GM18909 (cell line): ENCODE data around the gene TMEM35A.
"Not testable (repeated sequence)": the region's sequence is repeated elsewhere in the genome, so short reads cannot be mapped to it uniquely, and the experiment has no call there.

Source experiments
- ATAC-seq: cut with Tn5 transposase; IDR thresholded peaks from one replicate; pipeline ENCODE4 v1.9.1; 2021; ENCODE audit warnings: mild to moderate bottlenecking; ENCODE audit not compliant: unreplicated experiment, poor library complexity

TMEM35A gene, protein sequence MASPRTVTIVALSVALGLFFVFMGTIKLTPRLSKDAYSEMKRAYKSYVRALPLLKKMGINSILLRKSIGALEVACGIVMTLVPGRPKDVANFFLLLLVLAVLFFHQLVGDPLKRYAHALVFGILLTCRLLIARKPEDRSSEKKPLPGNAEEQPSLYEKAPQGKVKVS

DNA sequence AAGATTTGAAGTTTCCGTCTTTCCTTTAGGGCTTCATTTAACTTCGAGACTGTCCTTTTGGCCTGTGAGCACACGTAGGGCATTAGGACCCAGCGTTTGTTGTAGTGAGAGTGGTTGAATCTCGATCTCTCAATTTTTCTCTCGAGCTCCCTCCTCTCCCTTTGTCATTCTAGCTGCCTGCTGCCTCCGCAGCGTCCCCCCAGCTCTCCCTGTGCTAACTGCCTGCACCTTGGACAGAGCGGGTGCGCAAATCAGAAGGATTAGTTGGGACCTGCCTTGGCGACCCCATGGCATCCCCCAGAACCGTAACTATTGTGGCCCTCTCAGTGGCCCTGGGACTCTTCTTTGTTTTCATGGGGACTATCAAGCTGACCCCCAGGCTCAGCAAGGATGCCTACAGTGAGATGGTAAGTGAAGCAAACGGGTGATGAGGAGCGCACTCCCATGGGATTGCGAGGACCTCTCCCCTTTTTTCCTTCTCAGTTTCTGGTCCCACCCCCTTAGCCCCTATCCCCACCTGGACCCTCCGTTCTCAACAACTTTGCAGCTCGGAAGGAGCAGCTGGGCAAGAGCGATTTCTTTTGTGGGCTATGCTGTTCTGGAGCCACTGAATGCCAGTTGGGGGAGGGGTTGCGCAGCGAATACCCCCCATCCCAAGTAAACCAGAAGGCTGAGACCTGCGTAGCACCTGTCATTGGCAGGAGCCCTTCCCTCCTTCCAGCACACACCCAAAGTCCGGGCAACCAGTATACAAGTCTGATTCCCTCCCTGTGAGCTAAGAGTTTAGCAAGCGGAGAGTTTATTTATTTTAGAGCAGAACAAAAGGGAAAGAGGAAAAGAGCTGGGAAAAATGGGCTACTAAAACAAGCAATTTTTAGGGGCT, at the start of gene TMEM35A:
Gene TMEM35A, plus strand, starts transcription at position 164 of the 883 bp plus-strand sequence. Its CDS starts 124 bp downstream, at position 288.
- no peak for ATAC-seq

DNA sequence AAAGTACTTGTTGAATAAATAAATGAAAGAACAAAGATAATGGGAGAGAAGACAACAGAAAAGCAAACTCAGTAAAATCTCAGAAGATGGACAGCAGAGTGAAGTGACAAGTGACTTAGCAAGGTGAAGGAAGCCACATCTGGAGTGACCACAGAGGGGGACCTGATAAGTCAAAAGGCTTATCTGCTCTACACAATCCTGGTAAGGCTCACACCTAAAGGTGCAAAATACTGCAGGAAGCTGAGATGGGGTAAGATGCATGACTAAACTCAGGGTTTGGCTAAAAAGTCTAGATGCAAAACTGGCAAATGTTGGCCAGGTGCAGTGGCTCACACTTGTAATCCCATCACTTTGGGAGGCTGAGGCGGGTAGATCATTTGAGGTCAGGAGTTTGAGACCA, 49.0 kb upstream of the TMEM35A start:
- no peak for ATAC-seq

DNA sequence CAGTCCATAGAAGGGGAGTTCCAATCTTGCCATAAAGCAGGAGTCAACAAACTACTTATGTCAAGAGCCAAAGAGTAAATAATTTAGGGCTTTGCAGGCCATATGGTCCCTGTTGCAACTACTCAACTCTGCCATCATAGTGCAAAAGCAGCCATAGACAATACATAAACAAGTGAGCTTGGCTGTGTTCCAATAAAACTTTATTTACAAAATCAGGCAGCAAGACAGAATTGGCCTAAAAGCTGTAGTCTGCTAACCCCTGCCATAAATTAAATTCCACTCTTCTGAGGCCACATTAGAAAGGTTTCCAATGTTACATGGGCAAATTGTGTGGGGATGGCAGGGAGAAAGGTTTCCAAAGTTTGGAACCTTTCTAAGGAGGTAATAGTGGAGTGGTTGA, 41.4 kb upstream of the TMEM35A start:
- no peak for ATAC-seq

DNA sequence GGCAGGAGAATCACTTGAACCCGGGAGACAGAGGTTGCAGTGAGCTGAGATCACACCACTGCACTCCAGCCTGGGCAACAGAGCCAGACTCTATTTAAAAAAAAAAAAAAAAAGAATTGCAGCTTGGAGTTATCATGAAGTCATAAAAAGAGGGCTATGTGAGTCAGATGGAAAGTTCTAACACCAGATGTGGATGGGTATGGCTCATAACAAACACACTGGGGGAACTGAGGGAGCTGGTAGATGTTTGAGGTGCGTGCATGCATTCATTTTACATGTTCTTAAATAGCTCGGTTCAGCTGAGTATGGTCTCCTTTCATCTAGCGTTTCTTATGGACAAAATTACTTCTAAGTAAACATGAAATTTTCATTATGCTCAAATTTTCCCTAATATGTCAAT, 38.5 kb upstream of the TMEM35A start:
- no peak for ATAC-seq

DNA sequence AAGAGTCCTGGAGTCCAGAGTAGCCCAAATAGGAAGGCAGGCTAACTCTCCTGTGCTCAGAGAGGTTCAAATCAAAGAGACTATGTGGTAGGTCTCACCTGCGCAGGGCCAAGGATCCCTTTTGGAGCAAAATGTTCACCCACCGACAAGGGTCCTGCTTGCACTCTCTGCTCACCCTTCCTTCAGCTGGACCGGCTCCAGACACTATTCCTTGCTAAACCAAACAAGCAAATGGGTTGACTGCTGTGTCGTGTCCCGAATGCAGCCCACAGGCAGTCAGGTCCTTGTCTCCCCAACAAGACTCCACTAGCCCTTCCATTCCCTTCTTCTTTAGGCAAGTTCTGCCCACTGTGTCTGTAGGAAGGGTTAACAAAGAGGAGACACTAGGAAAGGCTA, 27.5 kb upstream of the TMEM35A start:
- ATAC-seq = peak; percentile 5

DNA sequence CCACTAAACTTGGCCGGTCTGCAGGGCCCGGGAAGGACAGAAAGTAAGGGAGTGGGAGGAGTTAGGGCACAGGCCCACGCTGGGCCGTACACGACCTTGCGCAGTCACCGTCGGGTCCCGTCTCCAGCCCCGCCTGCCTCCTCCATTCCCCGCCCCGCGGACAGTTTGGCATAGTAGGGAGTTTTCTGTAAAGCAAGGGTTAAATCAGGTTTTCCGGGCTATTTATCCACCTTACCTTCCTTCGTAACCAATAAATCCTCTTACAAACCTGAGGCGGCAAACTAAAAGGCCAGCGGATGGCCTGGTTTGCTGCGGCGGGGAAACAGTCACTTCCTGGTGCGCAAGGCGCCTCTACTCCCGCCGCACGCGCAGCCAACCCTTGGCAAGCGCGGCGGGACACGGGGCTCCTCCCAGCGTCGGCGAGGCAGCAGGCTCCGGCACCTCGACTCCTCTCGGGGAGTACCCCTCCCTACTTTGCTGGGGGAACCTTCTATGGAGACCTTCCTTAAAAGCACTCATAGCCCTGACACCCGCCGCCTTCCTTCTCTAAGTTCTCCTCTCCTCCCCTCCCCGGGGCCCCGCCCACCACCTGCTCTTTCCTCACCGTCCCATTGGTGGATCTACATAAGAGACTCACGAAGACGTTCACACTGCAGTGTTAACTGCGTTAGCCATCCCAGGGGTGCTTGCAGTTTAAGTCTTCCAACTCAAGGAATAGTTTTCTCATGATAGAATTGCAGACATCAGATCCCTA, 27.0 kb upstream of the TMEM35A start, which contains the start of gene TRMT2B:
Gene TRMT2B, minus strand, starts transcription at position 563 of the 754 bp plus-strand sequence. CDS start 9,822 bp downstream, outside the sequence.
- ATAC-seq = peak; percentile 93

DNA sequence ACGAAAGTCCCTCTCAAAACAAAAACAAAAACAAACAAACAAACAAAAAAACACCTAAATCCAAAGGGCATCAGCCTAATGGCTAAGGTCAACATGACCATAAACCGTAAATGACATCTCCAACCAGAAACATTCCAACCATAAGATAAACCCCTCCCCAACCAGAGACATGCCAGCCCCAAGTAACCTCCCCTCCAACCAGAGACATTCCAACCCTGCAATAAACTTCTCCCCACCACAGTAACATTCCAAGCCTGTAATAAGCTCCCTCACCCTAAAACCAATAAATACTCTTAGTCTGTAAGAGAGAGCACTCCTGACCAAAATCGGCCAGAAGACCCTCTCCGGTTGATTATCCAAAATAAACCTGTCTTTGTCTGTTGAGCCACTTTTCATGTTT, 22.1 kb upstream of the TMEM35A start:
- not testable (repeated sequence) for ATAC-seq

DNA sequence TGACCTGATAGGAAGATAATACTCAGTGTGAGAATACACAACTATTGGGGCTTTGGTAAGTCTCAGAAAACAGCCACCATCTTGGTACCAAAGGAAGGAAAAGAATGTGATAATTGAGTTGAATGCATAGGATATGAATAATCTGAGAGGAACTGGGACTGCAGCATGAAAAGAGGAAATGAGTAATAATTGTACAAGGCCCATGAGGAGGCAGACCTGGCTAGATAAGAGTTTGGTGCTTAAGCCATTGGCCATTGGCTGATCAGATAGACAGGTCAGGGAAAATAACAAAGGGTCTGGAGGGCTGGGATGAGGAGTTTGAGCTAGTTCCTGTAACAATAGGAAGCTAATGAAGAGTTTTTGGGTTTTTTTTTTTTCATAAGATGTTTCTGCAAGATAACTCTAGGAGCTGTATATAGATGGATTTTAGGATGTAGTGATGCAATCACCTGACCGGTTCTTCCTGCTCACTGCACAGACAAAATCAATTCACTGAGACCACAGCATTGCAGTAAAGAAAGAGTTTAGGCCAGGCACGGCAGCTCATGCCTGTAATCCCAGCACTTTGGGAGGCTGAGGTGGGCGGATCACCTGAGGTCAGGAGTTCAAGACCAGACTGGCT, 21.5 kb upstream of the TMEM35A start:
- peak; percentile 89 for ATAC-seq

DNA sequence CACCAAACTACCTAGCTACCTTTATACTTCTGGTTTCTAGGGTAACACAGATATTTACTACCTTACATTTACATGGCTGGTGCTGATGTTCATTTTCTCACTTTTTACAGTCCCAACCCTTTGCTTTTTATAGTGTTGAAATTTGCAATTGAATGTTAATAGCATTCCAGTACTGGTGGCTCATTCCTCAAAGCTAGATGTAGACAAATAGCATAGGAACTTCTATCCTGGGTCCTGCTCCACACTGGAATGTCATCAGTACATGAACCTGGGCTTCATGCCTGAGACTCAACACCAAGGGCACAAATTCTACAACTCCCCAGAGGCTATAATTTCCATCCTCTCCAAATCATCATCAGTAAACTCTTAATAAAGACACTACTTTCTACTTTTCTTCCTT, 16.5 kb upstream of the TMEM35A start:
- ATAC-seq = no peak

DNA sequence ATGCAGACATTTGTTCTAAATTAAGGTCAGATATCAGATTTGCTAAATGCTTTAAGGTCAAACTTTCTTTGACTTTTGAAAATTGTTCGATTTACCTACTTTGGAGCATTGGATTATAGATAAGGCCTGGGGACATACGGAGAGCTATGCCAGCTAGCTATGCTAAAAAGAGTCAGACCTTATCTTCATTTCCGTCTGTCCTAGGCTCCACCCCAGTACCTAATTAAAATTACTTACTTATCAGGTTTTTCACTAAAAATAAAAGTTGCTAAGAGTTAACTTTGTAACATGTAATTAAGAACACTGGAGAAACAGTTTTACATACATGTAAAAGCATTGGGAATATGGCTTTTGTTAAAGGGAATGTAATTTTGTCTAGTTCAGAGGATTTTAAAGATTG, 7.1 kb upstream of the TMEM35A start:
- ATAC-seq = no peak

DNA sequence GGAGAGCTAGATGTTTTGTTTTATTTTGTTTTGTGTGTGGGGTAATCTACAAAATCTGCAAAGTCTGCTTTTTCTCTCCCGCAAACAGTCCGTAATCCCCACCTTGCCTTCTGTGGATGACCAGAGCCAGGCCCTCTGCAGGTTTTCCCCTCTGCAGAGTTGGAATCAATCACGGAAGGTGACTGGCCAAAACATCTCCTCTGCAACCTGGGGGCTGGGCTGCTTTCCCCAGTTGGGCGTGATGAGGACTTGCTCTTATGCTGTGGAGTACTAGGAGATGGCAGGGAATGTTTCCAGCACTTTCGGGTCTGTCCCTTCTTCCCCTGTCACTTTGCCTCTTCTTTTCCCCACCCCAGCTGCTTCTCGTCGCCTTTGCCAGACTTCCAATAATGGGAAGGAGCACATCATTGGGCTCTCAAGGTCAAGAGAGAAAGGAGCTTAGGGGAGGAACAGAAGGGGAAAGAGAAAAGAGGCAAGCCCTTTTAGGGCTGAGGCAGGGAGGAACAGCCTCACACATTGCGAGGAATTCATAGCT, 1.1 kb downstream of the TMEM35A start:
- no peak for ATAC-seq

DNA sequence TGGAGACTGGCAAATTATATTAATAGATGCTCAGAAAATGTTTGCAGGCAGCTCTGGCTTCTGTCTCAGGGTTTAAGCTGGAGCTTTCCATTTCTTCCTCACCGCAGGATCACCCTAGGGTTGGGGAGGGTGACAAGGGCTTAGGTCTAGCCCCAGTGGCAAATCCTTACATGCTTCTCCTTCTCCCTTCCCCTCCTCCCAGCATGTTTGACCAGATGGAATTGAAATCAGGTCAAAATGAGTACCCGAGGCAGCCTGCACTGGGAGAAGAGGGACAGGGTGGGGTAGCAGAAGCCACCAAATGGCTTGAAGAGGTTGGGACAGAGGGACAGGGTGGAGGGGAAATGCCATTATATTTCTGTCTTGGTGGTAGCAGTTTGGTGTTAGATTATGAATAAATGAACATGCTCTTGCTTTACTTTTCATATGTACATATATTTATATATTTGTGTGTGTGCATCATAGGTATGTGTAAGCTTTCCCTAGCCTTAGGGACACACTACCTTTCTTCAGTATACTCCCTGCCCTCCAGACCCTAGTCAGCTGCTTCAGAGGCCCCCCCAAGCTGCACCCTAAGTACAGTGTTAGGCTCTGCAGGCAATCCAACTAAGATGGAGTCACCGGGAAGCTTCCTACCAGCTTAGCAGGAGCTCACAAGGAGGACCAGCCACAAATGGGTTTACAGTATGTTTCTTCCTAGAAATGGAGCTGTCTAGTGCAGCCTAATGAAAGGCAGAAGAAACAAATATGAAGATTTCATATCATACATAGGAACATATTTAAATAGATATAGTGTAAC, 1.8 kb downstream of the TMEM35A start:
- ATAC-seq = no peak

DNA sequence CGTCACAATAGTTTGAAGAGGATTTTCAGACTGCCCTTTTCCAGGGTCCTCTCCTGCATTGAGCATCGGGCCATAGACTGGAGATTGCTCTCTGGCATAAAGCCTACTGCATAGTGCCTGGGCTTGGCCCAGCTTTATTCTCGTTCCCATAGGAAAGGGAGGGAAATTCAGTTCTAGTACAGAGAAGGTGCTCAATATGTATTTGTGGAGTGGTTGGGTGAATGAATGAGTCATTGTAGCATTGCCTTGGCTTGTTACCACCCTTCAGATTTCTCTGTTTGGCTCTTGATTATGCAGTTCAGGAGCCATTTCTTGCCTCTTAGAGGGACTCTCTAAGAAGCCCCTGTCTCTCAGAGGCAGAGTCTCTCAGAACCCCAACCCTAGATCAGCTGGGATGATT, 2.6 kb downstream of the TMEM35A start:
- no peak for ATAC-seq

DNA sequence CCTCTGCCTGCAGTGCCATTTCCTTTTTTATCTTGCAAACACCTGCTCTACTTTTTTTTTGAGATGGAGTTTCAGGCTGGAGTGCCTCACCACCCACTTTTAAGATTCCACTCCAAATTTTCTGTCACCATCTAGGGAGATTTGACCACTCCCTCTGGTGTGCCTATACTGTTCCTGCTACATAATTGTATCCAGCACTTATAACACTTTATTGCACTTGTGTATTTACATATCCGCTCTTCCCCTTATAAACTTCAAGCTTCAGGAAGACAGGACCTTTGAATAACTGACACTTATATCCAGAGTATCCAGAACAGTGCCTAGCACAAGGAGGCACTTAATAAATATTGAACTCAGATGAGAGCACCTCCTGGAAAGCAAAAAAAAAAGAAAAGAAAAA, 13.1 kb downstream of the TMEM35A start:
- ATAC-seq = no peak

DNA sequence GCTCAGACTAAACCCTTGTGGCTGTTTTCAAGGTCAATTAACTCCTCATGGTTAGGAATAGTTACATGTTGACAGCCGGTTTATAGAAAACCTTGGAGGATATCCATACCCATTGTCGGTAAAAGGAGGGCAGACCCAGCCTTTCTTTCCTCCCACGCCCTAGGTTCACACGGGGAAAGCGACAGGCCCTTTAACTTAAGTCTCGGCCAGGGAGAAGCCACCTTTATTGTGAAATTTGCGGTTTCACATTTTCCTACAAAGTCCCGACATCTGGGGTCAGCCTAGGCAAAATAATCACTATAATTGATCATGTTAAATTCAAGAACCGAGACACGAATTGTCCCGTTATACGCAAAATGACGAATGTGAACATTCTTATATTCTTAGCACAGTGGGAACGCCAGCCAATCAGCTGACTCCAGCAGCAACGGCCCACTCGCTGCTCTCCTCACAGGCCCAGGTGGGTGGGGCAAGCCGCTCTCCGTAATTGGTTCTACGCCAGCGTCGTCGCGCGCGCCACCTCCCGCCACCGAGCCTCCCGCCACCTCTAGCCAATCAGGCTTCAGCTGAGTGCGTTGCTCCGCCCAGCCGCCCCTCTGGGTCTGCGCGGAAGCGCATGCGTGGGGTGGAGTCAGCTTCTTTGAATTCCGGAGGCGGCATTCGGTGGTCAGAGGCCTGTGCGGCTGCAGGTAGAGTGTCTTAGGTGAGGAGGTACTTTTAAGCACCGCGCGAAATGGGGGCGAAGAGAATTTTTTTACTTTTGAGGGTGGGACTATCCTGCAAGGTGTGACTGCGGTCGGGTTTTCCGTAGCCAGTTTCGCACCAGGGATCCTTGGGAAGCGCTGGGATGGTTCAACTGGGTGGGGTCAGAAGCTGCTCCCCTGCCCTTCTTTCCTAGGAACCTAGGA, 19.1 kb downstream of the TMEM35A start, which contains the start of gene CENPI:
Gene CENPI, plus strand, starts transcription at position 659 of the 908 bp plus-strand sequence. CDS start 2,867 bp downstream, outside the sequence.
- peak; percentile 100 for ATAC-seq

DNA sequence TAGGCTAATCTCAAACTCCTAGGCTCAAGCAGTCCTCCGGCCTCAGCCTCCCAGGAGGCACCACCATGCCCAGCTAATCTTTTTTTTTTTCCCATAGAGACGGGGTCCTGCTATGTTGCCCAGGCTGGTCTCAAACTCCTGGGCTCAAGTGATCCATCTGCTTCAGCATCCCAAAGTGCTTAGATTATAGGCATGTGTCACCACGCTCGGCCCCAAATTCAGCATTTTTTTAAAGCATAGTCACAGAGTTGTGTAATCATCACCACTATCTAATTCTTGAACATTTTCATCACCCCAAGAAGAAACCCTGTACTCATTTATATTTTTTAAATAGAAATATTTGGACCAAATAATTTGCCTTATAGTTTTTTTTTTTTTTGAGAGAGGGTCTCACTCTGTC, 29.6 kb downstream of the TMEM35A start:
- no peak for ATAC-seq

DNA sequence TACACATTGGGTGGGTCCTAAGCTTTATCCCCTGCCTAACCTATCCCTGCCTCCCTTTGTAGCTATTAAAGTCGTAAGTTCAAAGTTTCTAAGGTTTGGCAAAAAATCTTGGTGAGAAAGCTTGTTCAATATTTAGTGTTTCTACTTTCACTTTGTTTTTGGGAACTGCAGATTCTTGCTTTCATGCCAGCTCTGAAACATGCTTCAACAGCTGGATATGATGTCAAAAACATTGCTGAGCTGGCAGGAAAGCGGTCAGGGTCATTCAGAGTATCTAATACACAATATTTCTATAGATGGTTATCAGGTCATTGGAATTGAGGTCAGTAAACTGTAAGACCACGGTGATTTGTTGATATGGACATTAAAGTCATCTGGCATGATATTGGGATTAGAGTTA, 39.0 kb downstream of the TMEM35A start:
- ATAC-seq = no peak

DNA sequence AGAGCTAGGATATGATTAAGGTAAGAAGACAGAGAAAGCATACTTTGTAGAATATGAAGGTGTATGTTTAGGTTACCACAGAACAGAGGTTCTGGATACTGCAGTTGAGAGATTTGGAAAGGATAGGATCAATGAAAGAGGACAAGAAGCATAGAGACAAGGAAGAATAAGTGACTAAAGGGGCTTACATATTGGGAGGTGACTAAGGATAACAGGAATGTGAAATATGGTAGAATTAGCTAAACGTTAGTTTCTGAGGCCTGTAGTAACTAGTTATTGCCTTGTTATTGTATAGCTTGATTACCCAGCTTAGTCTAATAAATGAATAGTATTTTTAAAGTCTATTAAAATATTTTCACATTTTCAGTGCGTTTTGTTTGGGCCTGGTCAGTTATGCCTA, 57.6 kb downstream of the TMEM35A start:
- no peak for ATAC-seq
